Activated T-helper 1 cell treated with anti-CD3 and anti-CD28 coated beads, Interleukin-12 subunit alpha, Interleukin-12 subunit beta, Interleukin-2, Interleukin-4 antibody, amounts not matched to agents 30 ng/mL and 10 ng/mL and 1 ng/mL, durations not matched to agents 14 hours and 24 hours and 36 hours (primary cell): ENCODE measurements around the gene AGRN. TPM values are rescaled to one million over a fixed set of nuclear protein-coding genes. Genes with fewer than 3 reads are reported as not detected.

Source experiments
- DNase-seq: peaks from one replicate; pipeline ENCODE4 v3.0.0; 2021; ENCODE audit warnings: low spot score
- H3K27ac Mint-ChIP-seq: one replicate; pipeline ENCODE4 v1.8.0; 2021; ENCODE audit warnings: mild to moderate bottlenecking, mixed read lengths
- H3K27me3 Mint-ChIP-seq: one replicate; pipeline ENCODE4 v1.8.0; 2022; ENCODE audit warnings: mild to moderate bottlenecking, moderate library complexity, mixed read lengths; ENCODE audit not compliant: insufficient read depth
- H3K36me3 Mint-ChIP-seq: one replicate; pipeline ENCODE4 v1.8.0; 2021; ENCODE audit warnings: low read depth, mixed read lengths
- H3K4me1 Mint-ChIP-seq: one replicate; pipeline ENCODE4 v1.8.0; 2021; ENCODE audit warnings: low read depth, mixed read lengths
- H3K4me3 Mint-ChIP-seq: one replicate; pipeline ENCODE4 v1.8.0; 2021; ENCODE audit warnings: mild to moderate bottlenecking, moderate library complexity, mixed read lengths
- H3K9me3 Mint-ChIP-seq: one replicate; pipeline ENCODE4 v1.8.0; 2021; ENCODE audit warnings: mixed read lengths
- intact Hi-C: fragments of 100-400 bp; cut with micrococcal nuclease; formaldehyde crosslinking; loops from one replicate; pipeline ENCODE4 v1.15.1; 2024
- total RNA-seq: library from RNA; stranded (reverse); gene quantifications from 2 replicates; pipeline ENCODE4 v1.2.3, GENCODE V29; 2022

AGRN gene
- total RNA-seq, 1 donor from 2014 or later: 30.3 TPM

- Mint-ChIP-seq H3K4me3 (no peak overlapping the region), H3K27ac (no peak overlapping the region), H3K27me3 (no peaks in the 10 kb centered on the region), H3K9me3 (no peaks in the 10 kb centered on the region), H3K4me1 (no peaks in the 10 kb centered on the region), H3K36me3 (no peaks in the 10 kb centered on the region)
- DNase-seq: no peak
- intact Hi-C loops: no loop called here
These were observed 61.0 kb downstream of the AGRN start for GRCh38 chr1:1080951-1081310.

- DNase-seq: no peak
These were observed 61.7 kb downstream of the AGRN start for GRCh38 chr1:1081311-1082238.

GRCh38 chr1:1082239-1082775 is 62.4 kb downstream of the AGRN start:
- H3K4me3 Mint-ChIP-seq: no peak overlapping the region
- H3K4me1 Mint-ChIP-seq: no peaks in the 10 kb centered on the region
- no peak overlapping the region for H3K27ac Mint-ChIP-seq
- DNase-seq: no peak
- no peaks in the 10 kb centered on the region for H3K36me3 Mint-ChIP-seq
- intact Hi-C loops: no loop called here
- H3K9me3 Mint-ChIP-seq: no peaks in the 10 kb centered on the region
- H3K27me3 Mint-ChIP-seq: no peaks in the 10 kb centered on the region

More at GRCh38 chr1:1081311-1082238, 61.7 kb downstream of the AGRN start:
- Mint-ChIP-seq H3K27me3 (no peaks in the 10 kb centered on the region), H3K9me3 (no peaks in the 10 kb centered on the region), H3K4me3 (no peak overlapping the region), H3K4me1 (no peaks in the 10 kb centered on the region), H3K27ac (no peak overlapping the region), H3K36me3 (no peaks in the 10 kb centered on the region)
- intact Hi-C loops: no loop called here

- no peak overlapping the region for H3K27ac Mint-ChIP-seq
- H3K27me3 Mint-ChIP-seq: no peaks in the 10 kb centered on the region
- no peaks in the 10 kb centered on the region for H3K4me1 Mint-ChIP-seq
- no peak for DNase-seq
- H3K9me3 Mint-ChIP-seq: no peaks in the 10 kb centered on the region
- intact Hi-C loops: no loop called here
- H3K4me3 Mint-ChIP-seq: no peak overlapping the region
- no peaks in the 10 kb centered on the region for H3K36me3 Mint-ChIP-seq
These were observed 63.0 kb downstream of the AGRN start for GRCh38 chr1:1082776-1083415.

GRCh38 chr1:1083416-1084371 is 63.8 kb downstream of the AGRN start:
- no peak overlapping the region for H3K27ac Mint-ChIP-seq
- H3K9me3 Mint-ChIP-seq: no peaks in the 10 kb centered on the region
- intact Hi-C loops: no loop called here
- H3K36me3 Mint-ChIP-seq: no peaks in the 10 kb centered on the region
- no peak overlapping the region for H3K4me3 Mint-ChIP-seq
- no peak for DNase-seq
- no peaks in the 10 kb centered on the region for H3K4me1 Mint-ChIP-seq
- H3K27me3 Mint-ChIP-seq: no peaks in the 10 kb centered on the region

GRCh38 chr1:1084372-1085170 is 64.7 kb downstream of the AGRN start:
- no peaks in the 10 kb centered on the region for H3K4me1 Mint-ChIP-seq
- H3K9me3 Mint-ChIP-seq: no peaks in the 10 kb centered on the region
- H3K27me3 Mint-ChIP-seq: no peaks in the 10 kb centered on the region
- no peaks in the 10 kb centered on the region for H3K36me3 Mint-ChIP-seq
- no peak overlapping the region for H3K27ac Mint-ChIP-seq
- no peak overlapping the region for H3K4me3 Mint-ChIP-seq
- DNase-seq: no peak
- intact Hi-C loops: no loop called here

- Mint-ChIP-seq H3K4me1 (no peaks in the 10 kb centered on the region), H3K9me3 (no peaks in the 10 kb centered on the region), H3K27ac (no peak overlapping the region), H3K4me3 (no peak overlapping the region), H3K27me3 (no peaks in the 10 kb centered on the region), H3K36me3 (no peaks in the 10 kb centered on the region)
- intact Hi-C loops: no loop called here
- no peak for DNase-seq
These were observed 65.4 kb downstream of the AGRN start for GRCh38 chr1:1085171-1085841.

GRCh38 chr1:1085911-1086841 is 66.3 kb downstream of the AGRN start:
- no peak for DNase-seq
- Mint-ChIP-seq H3K9me3 (no peaks in the 10 kb centered on the region), H3K4me1 (no peaks in the 10 kb centered on the region), H3K36me3 (no peaks in the 10 kb centered on the region), H3K27me3 (no peaks in the 10 kb centered on the region), H3K27ac (no peak overlapping the region), H3K4me3 (no peak overlapping the region)
- intact Hi-C loops: no loop called here

- no peaks in the 10 kb centered on the region for H3K27me3 Mint-ChIP-seq
- H3K27ac Mint-ChIP-seq: no peak overlapping the region
- H3K4me1 Mint-ChIP-seq: no peaks in the 10 kb centered on the region
- no peaks in the 10 kb centered on the region for H3K9me3 Mint-ChIP-seq
- no peaks in the 10 kb centered on the region for H3K36me3 Mint-ChIP-seq
- no peak overlapping the region for H3K4me3 Mint-ChIP-seq
- DNase-seq: no peak
- intact Hi-C loops: no loop called here
These were observed 67.0 kb downstream of the AGRN start for GRCh38 chr1:1086911-1087341.

GRCh38 chr1:1087351-1088028 is 67.6 kb downstream of the AGRN start:
- no peak for DNase-seq
- no peaks in the 10 kb centered on the region for H3K4me1 Mint-ChIP-seq
- H3K36me3 Mint-ChIP-seq: no peaks in the 10 kb centered on the region
- intact Hi-C loops: no loop called here
- H3K9me3 Mint-ChIP-seq: no peaks in the 10 kb centered on the region
- H3K27ac Mint-ChIP-seq: no peak overlapping the region
- H3K27me3 Mint-ChIP-seq: no peaks in the 10 kb centered on the region
- no peak overlapping the region for H3K4me3 Mint-ChIP-seq
